ENCODE results near the gene SRRD. TPM values are rescaled to one million over a fixed set of nuclear protein-coding genes. Genes with fewer than 3 reads are reported as not detected.

Gene SRRD
- total and polyA plus RNA-seq, 2 of the 8 experiments (the other 6 are each of a cell fraction or from before 2014, with no cell fraction given), result 17.1 to 25.3 TPM

DNA sequence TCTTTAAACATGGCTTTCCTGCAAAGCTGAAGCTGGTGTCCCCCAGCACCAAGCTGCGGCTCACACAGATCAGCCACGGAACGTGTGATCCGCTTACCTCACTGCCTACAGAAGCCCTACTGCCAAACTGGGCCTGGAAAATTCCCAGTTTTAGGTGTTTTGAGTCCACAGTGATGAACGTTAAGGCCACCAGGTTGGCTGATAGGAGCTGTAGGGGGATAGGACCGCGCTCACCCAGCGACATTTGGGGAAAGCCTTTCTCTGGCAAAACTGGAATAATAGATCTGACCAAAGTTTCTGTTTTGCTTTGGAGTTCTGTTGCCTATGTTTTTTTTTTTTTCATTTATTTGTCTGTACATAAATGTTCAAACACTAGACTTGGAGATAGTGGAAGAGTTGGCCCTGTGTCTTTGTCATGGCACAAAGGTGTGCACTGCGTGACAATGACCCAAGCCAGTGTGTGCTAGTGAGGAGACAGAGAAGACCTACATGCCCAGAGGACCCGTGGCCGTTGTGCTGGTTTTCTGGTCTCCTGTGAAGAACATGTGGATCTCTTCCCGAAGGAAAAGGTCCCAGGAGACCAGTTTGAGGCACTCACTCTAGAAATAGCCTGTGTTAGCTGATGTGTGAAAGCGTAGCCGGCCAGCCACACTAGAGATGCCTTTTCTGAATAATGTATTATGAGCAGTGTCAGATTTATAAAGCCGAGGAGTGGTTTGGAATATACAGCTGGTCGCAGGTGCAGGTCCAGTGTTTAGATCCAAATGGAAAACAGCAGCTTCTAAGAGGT lies 39.6 kb upstream of the SRRD start (continued):
- TF ChIP-seq EGR1 (IDR thresholded peaks at IDR 0.05; ENCODE audit: borderline replicate concordance, low read depth, low read length) (no peak), ZNF274 (IDR thresholded peaks at IDR 0.05; ENCODE audit: borderline replicate concordance, extremely low read depth, low read length) (no peak), CTBP2 (IDR thresholded peaks at IDR 0.05; ENCODE audit: borderline replicate concordance, insufficient read depth, insufficient read length, low read length) (no peak), CBX5 (IDR thresholded peaks at IDR 0.05; ENCODE audit: low read depth, low read length) (no peak), SAP30 (IDR thresholded peaks at IDR 0.05; ENCODE audit: insufficient read depth, insufficient replicate concordance, low read length) (no peak)
